Smooth muscle cell of the umbilical artery (primary cell): ENCODE measurements around the gene CFAP47. TPM values are rescaled to one million over a fixed set of nuclear protein-coding genes. Genes with fewer than 3 reads are reported as not detected.

Source experiments
- total RNA-seq: library from RNA; depleted of rRNA; stranded (reverse); fragments of >200 nt; gene quantifications from 2 replicates; pipeline ENCODE4 v1.2.3, GENCODE V29; 2014

Gene CFAP47
- under 0.01 TPM in 1 of 2 replicates, not detected in the other for total RNA-seq

GRCh38 chrX:35919536-35920309 is at the start of gene CFAP47:
Gene CFAP47 (plus strand): TSS chrX:35919734. CDS start chrX:35919800, 66 bp downstream.

Other genes starting within 250 kb of the CFAP47 start
- not detected in 2 replicates for gene MAGEB16, start 121.4 kb upstream of the CFAP47 start, total RNA-seq